HCEC 1CT (cell line): ENCODE data around the gene HEPACAM2.

Experiments
- DNase-seq: peaks from one replicate; pipeline ENCODE4 v3.0.0-alpha.2; 2017

The HEPACAM2 gene

DNA sequence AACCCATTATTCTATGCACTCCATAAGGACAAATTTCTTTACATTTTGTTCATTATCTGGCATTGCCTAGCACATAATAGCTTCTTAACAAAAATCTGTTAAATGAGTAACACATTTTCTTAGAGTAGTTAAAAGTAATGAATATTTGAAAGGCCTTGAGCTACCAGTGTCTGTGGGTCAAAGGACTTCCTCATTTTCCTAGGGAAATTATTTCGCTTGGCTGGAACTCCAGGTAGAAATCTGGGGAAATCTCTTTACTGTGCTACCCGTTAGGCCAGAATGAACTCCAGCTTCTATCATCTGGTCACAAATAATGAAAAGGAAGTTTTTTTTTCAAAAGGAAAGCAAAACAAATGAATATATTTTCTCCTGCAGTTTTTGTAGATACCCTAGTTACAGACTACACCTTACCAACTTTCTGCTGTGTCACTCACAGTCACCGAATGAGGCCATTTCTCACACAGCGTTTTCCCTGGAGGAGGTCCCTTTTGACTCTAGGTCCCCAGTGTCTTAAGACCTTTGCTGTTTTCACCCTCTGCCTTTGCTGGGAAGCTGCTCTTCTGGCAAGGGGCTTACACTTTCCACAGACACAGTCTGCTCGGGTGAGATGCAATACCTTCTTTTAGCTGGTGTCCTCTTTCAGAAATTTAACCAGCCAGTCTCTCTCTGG, 79.7 kb downstream of the HEPACAM2 start:
- no peak for DNase-seq

DNA sequence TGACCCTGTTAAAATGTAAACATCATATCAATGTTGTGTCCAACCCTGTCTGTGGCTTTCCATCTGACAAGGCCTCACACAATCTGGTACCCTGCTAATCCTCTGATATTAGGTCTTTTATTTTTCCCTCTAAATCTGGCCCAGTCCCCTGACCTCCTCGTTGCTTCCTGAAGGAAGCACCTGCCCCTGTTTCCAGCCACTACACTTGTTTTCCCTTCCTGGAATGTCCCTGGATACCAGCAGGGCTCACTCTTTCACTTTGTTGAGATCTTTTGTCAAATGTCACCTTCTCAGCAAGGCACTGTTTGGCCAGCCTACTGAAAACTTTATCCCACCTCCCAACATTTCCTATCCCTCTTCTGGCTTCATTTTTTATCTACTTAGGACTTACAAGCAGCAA, 80.2 kb downstream of the HEPACAM2 start:
- DNase-seq: no peak

GRCh38 chr7:93145354-93145753, 80.9 kb downstream of the HEPACAM2 start:
- no peak for DNase-seq

DNA sequence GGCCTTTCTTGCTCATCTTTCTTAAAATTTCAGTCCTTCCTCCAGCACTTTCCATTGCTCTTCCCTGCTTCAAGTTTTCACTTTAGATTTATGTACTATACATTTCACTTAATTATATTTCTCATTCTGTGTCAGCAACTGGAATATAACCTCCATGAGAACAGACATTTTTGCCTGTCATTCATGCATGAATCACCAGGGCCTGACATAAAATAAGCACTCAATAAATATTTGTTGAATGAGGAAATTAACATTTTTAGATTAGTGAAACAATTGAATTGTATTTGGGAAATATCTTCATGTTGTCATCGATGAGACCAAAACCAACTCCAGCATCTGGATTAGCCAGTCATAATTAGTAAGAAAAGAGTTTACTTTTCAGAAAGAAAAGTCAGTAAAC, 84.1 kb downstream of the HEPACAM2 start:
- DNase-seq: peak; percentile 64

- no peak for DNase-seq
These were observed 85.6 kb downstream of the HEPACAM2 start for GRCh38 chr7:93140582-93141191.

DNA sequence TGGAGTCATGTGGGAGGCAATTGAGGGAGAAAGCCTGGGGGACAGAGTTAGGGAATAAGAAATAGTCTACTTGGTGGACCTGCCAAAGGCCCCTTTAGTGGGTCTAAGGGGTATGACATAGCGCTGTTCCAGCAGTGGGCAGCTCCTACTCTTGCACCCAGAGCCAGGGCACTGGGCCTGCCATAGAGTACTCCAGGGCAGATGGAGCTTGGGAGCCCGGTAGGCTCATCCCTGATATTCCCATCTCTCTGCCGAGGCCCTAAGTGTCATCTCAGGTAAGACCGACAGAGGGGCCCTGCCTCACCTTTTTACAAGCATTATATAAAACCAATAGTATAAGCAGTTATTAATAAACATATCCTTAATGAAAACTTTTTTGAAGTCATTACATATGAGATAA, 87.7 kb downstream of the HEPACAM2 start:
- DNase-seq: no peak
